Neutrophil (primary cell): Measurements from ENCODE around the gene NR2C2AP.

Source experiments
- H3K27ac ChIP-seq: fragments of 200-600 bp; sonication (generic); 2 replicates; pipeline ENCODE4 v1.5.1; 2016; ENCODE audit warnings: mild to moderate bottlenecking, moderate library complexity
- H3K27me3 ChIP-seq: fragments of 200-600 bp; sonication (generic); 2 replicates; pipeline ENCODE4 v1.6.0; 2016; ENCODE audit warnings: mild to moderate bottlenecking
- H3K36me3 ChIP-seq: fragments of 200-600 bp; sonication (generic); 2 replicates; pipeline ENCODE4 v1.5.1; 2017
- H3K4me1 ChIP-seq, 2 experiments: fragments of 200-600 bp in 1 of 2; sonication (generic) in 1 of 2; 1 replicate in 1 of 2; 2 replicates in 1 of 2; pipeline versions ENCODE4 v1.5.1 to v1.6.1; 2013 to 2016; ENCODE audit warnings: low read depth in 1 of 2, low read length in 1 of 2, mild to moderate bottlenecking in 1 of 2, moderate library complexity in 1 of 2; ENCODE audit not compliant: control insufficient read depth in 1 of 2, insufficient read depth in 1 of 2
- H3K4me3 ChIP-seq, 2 experiments: fragments of 200-600 bp in 1 of 2; sonication (generic) in 1 of 2; 1 replicate in 1 of 2; 2 replicates in 1 of 2; pipeline ENCODE4 v1.5.1; 2013 to 2016; ENCODE audit warnings: low read depth in 1 of 2, low read length in 1 of 2, mild to moderate bottlenecking in 1 of 2, moderate library complexity in 1 of 2
- H3K9me3 ChIP-seq: fragments of 200-600 bp; sonication (generic); 2 replicates; pipeline ENCODE4 v1.5.1; 2016
- CTCF ChIP-seq: fragments of 200-600 bp; sonication (generic); IDR thresholded peaks from 2 replicates; pipeline ENCODE4 v1.5.1; 2016; ENCODE audit warnings: antibody characterized with exemption

NR2C2AP gene

GRCh38 chr19:19209372-19209771 lies 6.2 kb upstream of the NR2C2AP start:
- Histone ChIP-seq H3K36me3 (no peaks in the 10 kb centered on the region), H3K4me3 (no peak overlapping the region), H3K9me3 (no peaks in the 10 kb centered on the region), H3K27ac (no peak overlapping the region), H3K27me3 (peaks cover 97% of the 10 kb centered on the region), H3K4me1 (no peaks in the 10 kb centered on the region)
- TF ChIP-seq CTCF, result no peak

- Histone ChIP-seq H3K27ac (no peak overlapping the region), H3K9me3 (no peaks in the 10 kb centered on the region), H3K4me3 (no peak overlapping the region), H3K36me3 (no peaks in the 10 kb centered on the region), H3K4me1 (peaks cover 4 to 8% of the 10 kb centered on the region in 2 experiments), H3K27me3 (peaks cover 84% of the 10 kb centered on the region)
- TF ChIP-seq CTCF, result no peak
Observed at GRCh38 chr19:19207637-19208572, 4.7 kb upstream of the NR2C2AP start.

GRCh38 chr19:19206938-19207337 lies 3.7 kb upstream of the NR2C2AP start:
- Histone ChIP-seq H3K27ac (no peak overlapping the region), H3K4me3 (no peak overlapping the region), H3K4me1 (peaks cover 8 to 13% of the 10 kb centered on the region in 2 experiments), H3K27me3 (peaks cover 74% of the 10 kb centered on the region), H3K9me3 (no peaks in the 10 kb centered on the region), H3K36me3 (peaks cover 4% of the 10 kb centered on the region)
- TF ChIP-seq CTCF, result no peak

- peaks cover 12% of the 10 kb centered on the region for H3K36me3 ChIP-seq
- no peak for TF ChIP-seq CTCF
- no peaks in the 10 kb centered on the region for H3K9me3 ChIP-seq
- peaks cover 8 to 13% of the 10 kb centered on the region in 2 experiments for H3K4me1 ChIP-seq
- H3K27ac ChIP-seq, result no peak overlapping the region
- H3K4me3 ChIP-seq, result no peak overlapping the region
- H3K27me3 ChIP-seq, result peaks cover 62% of the 10 kb centered on the region
Observed at GRCh38 chr19:19205416-19206410, 2.5 kb upstream of the NR2C2AP start.

- H3K4me3 ChIP-seq, result no peak overlapping the region
- peaks cover 47% of the 10 kb centered on the region for H3K27me3 ChIP-seq
- peaks cover 8 to 13% of the 10 kb centered on the region in 2 experiments for H3K4me1 ChIP-seq
- no peaks in the 10 kb centered on the region for H3K9me3 ChIP-seq
- no peak overlapping the region for H3K27ac ChIP-seq
- H3K36me3 ChIP-seq, result peaks cover 22% of the 10 kb centered on the region
- TF ChIP-seq CTCF, result no peak
Observed at GRCh38 chr19:19204181-19204580, 967 bp upstream of the NR2C2AP start.
